GM19395 (cell line): ENCODE results near the gene DIP2C.
"Not testable (repeated sequence)": the region's sequence is repeated elsewhere in the genome, so short reads cannot be mapped to it uniquely, and the experiment has no call there.

Experiments
- ATAC-seq: cut with Tn5 transposase; IDR thresholded peaks from one replicate; pipeline ENCODE4 v1.9.1; 2021; ENCODE audit warnings: mild to moderate bottlenecking, moderate library complexity; ENCODE audit not compliant: unreplicated experiment

The DIP2C gene

GRCh38 chr10:369221-369683, 320.2 kb downstream of the DIP2C start:
- ATAC-seq = no peak

DNA sequence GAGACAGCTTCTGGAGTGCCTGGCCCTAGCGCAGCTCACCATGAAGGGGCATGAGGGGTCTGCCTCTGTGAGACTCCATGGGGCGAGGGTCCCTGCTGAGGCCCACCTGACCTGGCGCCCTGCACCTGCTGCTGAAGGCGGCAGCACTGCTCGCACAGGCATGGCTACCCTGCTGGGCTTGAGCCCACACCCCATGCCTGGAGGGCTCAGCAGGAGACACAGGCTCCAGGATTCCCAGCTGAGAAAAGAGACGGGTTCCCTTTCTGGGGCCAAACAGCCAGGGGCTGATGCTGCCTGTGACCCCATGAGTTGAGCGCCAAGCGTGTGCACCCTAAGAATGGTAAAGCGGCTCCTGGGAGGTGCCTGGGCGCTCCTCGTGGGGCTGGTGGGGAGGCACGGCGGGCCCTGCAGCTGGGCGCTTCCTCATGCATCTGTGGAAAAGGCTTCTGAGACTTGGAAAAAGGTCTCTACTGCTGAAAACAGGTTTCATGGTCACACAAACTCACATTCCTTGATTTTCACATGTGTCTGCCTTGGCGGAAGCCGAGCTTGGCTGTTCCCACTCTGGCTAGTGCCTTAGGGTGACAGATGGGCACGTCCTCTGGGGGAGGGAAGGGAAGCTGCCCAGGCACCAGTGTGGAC, 320.8 kb downstream of the DIP2C start:
- ATAC-seq = no peak

- ATAC-seq = not testable (repeated sequence)
Measured at GRCh38 chr10:368107-368506, 321.4 kb downstream of the DIP2C start.

DNA sequence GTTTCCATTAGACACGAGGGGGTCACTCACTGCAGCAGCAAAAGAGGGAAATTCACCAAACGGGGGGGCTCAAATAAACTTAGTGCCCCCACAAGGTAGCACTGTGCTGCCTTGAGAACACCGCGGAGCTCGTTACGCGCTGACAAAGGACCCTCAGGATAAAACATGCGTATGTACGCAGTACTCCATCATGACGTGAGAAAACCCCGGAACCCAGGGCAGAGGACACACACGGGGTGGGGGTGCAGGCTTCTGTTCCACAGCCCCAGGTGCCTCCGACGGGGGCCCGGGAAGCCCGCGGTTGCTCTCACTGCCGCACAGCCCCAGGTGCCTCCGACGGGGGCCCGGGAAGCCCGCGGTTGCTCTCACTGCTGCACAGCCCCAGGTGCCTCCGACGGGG, 321.8 kb downstream of the DIP2C start:
- no peak for ATAC-seq

DNA sequence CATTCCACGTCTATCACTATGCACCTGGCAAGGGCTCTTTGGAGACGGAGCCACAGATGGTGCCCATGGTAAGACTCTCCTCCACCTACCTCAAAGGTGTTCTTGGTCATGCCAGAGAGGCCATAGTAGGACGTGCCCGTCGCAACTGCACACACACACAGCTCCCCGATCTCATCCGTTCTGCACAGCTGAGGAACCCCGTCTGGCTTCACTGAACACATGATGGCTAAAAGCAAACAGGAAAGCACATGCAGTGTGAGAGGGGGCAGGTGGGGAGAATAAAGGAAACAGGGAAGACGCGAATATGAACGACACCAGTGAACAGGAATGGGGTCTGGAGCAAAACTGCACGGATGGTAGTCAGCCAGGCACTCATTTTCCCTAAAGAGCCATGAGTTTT, 323.3 kb downstream of the DIP2C start:
- no peak for ATAC-seq

- ATAC-seq = no peak
Measured at GRCh38 chr10:364267-364775, 325.1 kb downstream of the DIP2C start.

DNA sequence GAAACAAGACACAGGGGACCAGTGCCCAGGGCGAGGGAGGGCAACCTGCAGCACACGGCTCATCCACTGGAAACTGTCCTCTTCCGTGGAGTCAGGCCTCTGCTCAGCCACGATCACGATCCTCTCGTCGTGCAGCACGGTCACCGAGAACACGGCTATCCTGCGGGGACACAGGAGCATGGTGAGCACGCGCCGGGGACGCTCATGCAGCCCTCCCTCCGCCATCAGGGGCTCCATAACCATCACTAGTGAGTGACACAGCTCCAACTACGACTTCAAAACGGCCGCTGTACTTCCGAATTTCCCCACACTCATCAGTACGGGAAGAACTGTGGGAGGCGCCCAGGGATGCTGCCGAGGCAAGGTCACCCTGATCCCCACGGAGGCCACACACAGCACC, 326.3 kb downstream of the DIP2C start:
- ATAC-seq = no peak

- ATAC-seq = no peak
Measured at GRCh38 chr10:361203-362081, 328.0 kb downstream of the DIP2C start.

DNA sequence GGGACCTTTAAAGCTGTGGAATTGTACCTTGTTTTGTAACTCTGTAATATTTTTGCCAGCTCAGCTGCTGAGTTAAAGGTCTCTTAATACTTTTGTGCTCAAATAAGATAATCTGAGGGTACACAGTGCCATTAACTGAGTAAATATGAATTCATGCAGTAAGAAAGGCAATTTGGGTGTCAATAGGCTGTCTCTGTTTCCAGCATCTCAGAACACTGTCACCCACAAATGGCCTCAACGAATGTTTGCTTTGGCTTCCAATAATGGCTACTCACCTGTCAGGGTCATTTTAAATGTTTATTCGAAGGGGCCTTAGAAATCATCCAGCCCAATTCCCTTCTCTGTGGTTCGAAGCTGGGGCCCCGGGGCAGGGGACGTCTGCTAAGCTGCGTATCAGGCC, 328.8 kb downstream of the DIP2C start:
- no peak for ATAC-seq

DNA sequence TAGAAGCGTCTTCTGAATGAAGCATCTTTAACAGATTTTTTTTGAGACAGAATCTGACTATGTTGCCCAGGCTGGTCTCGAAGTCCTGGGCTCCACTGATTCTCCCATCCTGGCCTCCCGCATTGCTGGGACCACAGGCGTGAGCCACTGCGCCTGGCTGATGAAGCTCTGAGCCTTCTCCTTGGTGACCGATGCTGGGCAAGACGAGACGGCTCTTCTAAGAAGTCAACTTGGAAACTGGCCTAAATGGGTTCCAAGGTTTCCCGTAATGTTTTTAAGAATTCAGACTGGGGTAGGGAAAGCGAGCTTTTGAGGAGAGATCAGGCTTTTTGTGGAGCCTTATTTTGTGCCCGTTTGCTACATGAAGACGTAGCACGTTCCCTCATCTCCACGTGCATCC, 329.7 kb downstream of the DIP2C start:
- no peak for ATAC-seq

DNA sequence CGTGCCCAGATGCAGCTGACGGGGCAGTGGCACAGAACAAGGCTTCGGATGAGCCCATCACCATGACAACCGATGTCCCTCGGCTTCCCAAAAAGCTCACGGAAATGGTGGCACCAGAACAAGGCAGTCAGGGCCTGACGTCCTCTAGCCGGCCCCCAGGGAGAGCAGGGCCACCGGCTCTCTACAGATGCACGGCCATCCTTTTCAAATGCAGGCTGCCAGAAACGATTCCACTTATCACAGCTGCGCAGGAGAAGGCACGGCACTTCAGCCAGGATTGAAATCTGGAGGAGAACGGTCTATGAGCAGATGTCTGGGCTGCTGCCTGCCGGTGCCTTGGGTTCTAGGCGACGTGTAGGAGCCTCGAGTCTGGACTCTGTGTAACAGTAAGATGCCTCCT, 330.4 kb downstream of the DIP2C start:
- no peak for ATAC-seq

- ATAC-seq = no peak
Measured at GRCh38 chr10:357201-357950, 332.1 kb downstream of the DIP2C start.

- no peak for ATAC-seq
Measured at GRCh38 chr10:356452-356851, 333.0 kb downstream of the DIP2C start.

DNA sequence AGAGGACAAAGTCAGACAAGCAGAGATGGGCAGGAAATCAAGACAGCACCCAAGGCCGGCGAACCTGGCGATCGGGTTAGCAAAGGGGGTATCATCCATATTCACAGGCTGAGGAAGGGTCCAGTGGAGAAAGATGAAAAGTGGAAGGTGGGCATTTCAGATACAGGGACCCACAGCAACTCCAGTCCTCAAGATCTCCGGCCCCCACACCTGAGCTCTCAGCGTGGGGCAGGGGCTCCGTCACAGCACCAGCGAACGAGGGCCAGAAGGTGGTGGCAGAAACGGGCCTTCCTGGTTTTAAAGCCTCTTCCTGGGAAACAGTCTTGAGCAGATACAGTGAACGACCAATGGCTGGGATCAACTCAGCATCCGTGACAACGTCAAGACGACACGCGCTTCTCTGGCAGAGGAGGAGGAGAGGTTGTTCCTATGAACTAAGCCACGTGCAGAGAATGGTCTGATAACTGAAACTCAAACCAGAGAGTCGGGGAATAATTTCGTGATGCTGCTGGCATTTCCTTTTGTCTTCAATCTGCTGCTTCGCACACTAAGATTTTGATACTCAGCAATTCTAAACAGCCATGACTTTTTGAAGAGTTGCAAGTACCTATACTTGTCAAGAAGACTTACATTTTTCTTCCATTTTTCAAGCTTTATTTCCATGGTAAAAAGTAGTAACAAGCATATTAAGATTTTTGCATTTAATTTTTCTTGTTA, 334.4 kb downstream of the DIP2C start:
- ATAC-seq = no peak

- ATAC-seq = no peak
Measured at GRCh38 chr10:352476-353235, 336.8 kb downstream of the DIP2C start.

GRCh38 chr10:351770-352334, 337.6 kb downstream of the DIP2C start:
- no peak for ATAC-seq

DNA sequence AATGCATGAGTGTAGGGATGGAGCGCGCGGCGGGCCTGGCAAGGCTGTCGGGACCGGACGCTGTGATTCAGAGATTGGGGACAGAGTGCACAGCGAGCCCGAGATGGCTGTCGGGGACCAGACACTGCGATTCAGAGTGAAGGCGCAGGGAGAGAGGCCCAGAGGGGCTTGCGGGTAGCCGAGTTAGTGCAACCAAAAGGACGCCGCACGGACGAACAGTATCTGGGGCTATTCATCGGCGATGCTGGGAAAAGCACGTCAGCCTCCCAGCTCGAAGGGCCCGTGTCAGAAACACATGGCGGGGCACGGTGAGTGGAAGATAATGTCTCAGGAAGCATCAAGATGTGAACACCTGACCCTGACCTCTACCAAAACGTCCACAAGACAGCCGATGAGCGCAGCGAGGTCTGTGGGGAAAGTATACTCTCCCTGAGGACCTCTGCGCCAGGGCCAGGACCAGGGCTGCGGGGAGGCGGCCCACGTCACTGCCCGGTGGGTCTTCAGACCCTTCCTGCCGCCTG, 338.4 kb downstream of the DIP2C start:
- no peak for ATAC-seq

GRCh38 chr10:349081-349480, 340.4 kb downstream of the DIP2C start:
- ATAC-seq = no peak

DNA sequence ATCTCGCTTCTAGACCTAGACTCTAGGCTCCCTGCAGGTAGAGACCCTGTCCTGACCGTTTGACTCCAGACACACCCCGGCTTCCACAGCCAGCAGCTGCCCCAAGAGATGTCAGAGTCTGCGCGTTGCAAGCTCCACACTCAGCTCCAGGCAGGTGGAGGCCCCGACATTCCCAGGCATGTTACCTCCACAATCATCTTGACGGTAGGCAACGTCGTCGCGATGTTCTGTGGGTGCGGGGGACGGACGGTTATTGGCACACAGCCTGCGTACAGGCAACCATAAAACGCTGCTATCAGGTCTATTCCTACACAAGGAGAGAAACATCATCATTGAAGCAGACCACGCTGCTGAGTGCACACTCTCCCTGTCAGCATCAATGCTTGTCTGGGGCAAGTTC, 341.0 kb downstream of the DIP2C start:
- ATAC-seq = no peak
